CD4-positive, alpha-beta T cell treated with Interleukin-6 for 4 hours (primary cell): ENCODE measurements around the gene RGCC.

Experiments
- DNase-seq: peaks from one replicate; pipeline ENCODE4 v3.0.0-alpha.2; 2020; ENCODE audit warnings: mixed read lengths

Gene RGCC

DNA sequence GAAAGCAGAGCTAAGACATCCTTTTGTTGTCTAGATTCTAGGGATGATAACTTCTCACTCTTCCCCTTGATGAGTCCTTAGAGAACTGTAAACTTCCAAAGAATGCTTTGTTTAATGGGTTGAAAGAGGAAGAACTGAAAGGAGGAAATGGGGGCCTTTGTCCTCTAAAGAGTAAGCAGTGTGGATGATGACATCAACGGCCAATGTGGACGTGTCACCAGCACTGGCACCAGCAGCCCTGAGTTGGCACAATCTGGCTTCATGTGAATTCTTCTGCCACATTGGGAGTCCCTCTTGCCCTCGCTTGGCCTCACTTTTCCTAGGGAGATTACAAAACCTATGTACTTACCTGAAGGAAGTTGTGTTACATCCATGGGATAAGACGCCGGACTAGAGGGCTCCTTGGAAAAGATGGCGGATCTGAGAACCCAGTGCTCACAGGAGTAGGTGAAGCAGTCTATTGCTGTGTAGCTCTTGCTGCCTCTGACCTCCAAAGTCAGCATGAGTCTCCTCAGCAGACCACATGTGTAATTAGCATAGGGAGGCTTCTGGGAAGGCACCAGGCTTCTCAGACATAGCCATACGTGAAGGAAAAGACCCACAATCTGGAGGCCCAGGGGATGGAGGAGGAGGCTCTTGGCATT, 62.8 kb downstream of the RGCC start:
- DNase-seq, result no peak
